A673 (cell line): ENCODE data around the gene ATP8A2.

ENCODE experiments used
- CTCF ChIP-seq: fragments of 300-800, 200-600 bp; sonication (generic); conservative IDR thresholded peaks from 2 replicates; pipeline ENCODE4 v1.5.1; 2017; ENCODE audit warnings: low read depth, mild to moderate bottlenecking, antibody characterized with exemption, low read length, moderate library complexity, mixed read lengths
- EZH2 ChIP-seq: fragments of 200-600 bp; sonication (generic); IDR thresholded peaks from 2 replicates; pipeline ENCODE4 v1.6.1; 2017; ENCODE audit warnings: borderline replicate concordance, low read depth, mild to moderate bottlenecking, mixed read lengths, antibody characterized with exemption, low read length; ENCODE audit not compliant: poor library complexity, severe bottlenecking

DNA sequence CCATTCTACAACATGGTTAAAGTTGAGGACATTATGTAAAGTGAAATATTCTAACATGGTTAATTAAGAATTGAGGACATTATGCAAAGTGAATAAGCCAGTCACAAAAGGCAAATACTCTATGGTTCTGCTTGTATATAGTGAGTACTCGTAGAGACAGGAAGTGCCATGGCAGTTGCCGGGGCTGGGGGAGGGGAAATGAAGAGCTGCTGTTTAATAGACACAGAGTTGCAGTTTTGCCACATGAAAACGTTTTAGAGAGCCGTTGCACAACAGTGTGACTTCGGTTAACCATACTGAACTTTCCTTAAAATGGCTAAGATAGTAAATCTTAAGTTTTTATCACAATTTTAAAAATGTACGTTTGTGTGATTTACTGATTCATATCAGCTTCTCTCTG is 503.1 kb downstream of the ATP8A2 start:
- TF ChIP-seq CTCF (no peak), EZH2 (no peak)
